GM23338 (cell line): ENCODE data around the gene DHRS12. TPM values are rescaled to one million over a fixed set of nuclear protein-coding genes. Genes with fewer than 3 reads are reported as not detected.

ENCODE experiments used
- CREB1 ChIP-seq: fragments of 250-450 bp; sonication (Bioruptor Pico); IDR thresholded peaks from 2 replicates; pipeline ENCODE4 v1.5.0; 2020; ENCODE audit warnings: low read depth, mild to moderate bottlenecking, moderate library complexity
- ETS1 ChIP-seq: IDR thresholded peaks from 2 replicates; pipeline ENCODE4 v1.6.1; 2016; ENCODE audit warnings: antibody characterized with exemption
- EZH2phosphoT487 ChIP-seq: fragments of 200-600 bp; sonication (generic); IDR thresholded peaks from one replicate; pipeline ENCODE4 v1.8.1; 2018; ENCODE audit warnings: antibody characterized with exemption; ENCODE audit not compliant: unreplicated experiment
- POLR2AphosphoS5 ChIP-seq: IDR thresholded peaks from 2 replicates; pipeline ENCODE4 v1.6.1; 2016; ENCODE audit warnings: antibody characterized with exemption, low read depth
- REST ChIP-seq: IDR thresholded peaks from one replicate; pipeline ENCODE4 v1.6.1; 2018; ENCODE audit warnings: antibody characterized with exemption; ENCODE audit not compliant: unreplicated experiment
- STAT1 ChIP-seq: IDR thresholded peaks from one replicate; pipeline ENCODE4 v1.6.1; 2016; ENCODE audit warnings: antibody characterized with exemption; ENCODE audit not compliant: unreplicated experiment
- ZNF462 ChIP-seq: fragments of 250-450 bp; sonication (Bioruptor Pico); IDR thresholded peaks from 2 replicates; pipeline ENCODE4 v1.5.0; 2020; ENCODE audit warnings: mild to moderate bottlenecking, moderate library complexity
- polyA plus RNA-seq: library from polyadenylated mRNA; unstranded; fragments of >200 nt; fragmentation: Nextera tagmentation; extraction: Ambion mirVana; gene quantifications from 2 replicates; pipeline ENCODE4 v1.2.1, GENCODE V29; 2016
- total RNA-seq: library from RNA; depleted of rRNA; stranded (reverse); fragments of >200 nt; shearing (Covaris generic); gene quantifications from 2 replicates; pipeline ENCODE4 v1.2.3, GENCODE V29; 2014

DHRS12 gene
- total and polyA plus RNA-seq, 2 experiments from 2014 or later, result 4.6 to 12.2 TPM

- TF ChIP-seq ZNF462 (CRISPR knock-in tag) (no peak), STAT1 (no peak), POLR2AphosphoS5 (no peak), EZH2phosphoT487 (no peak), ETS1 (no peak), CREB1 (CRISPR knock-in tag) (no peak), REST (no peak)
These were observed 1.1 kb downstream of the DHRS12 start (continued) for GRCh38 chr13:51802631-51803418.
